Naive B cell (primary cell): ENCODE results near the gene SEPTIN10. TPM values are rescaled to one million over a fixed set of nuclear protein-coding genes. Genes with fewer than 3 reads are reported as not detected.

Source experiments
- ATAC-seq, 2 donors: fragments of 150-1000 bp; cut with Tn5 transposase; 2 replicates each; pipeline ENCODE4 v1.10.0; 2021; ENCODE audit warnings: low read depth in 2 of 2, mild to moderate bottlenecking in 2 of 2, moderate library complexity in 2 of 2
- DNase-seq: peaks from one replicate; pipeline ENCODE4 v3.0.0; 2022
- H3K27ac Mint-ChIP-seq, 6 donors: one replicate each; pipeline ENCODE4 v1.8.0; 2020 to 2022; ENCODE audit warnings: mild to moderate bottlenecking in 6 of 6, mixed read lengths in 6 of 6, moderate library complexity in 5 of 6, inconsistent platforms in 2 of 6
- H3K27me3 Mint-ChIP-seq, 3 donors: one replicate each; pipeline ENCODE4 v1.8.0; 2021 to 2022; ENCODE audit warnings: mixed read lengths in 3 of 3, mild to moderate bottlenecking in 1 of 3
- H3K36me3 Mint-ChIP-seq, 2 donors: one replicate each; pipeline ENCODE4 v1.8.0; 2020 to 2022; ENCODE audit warnings: mixed read lengths in 2 of 2, inconsistent platforms in 1 of 2, mild to moderate bottlenecking in 1 of 2
- H3K4me1 Mint-ChIP-seq, 3 donors: one replicate each; pipeline ENCODE4 v1.8.0; 2020 to 2022; ENCODE audit warnings: mixed read lengths in 3 of 3, inconsistent platforms in 1 of 3, mild to moderate bottlenecking in 1 of 3, moderate library complexity in 1 of 3
- H3K4me3 Mint-ChIP-seq, 8 donors: one replicate each; pipeline ENCODE4 v1.8.0; 2020 to 2022; ENCODE audit warnings: mild to moderate bottlenecking in 8 of 8, mixed read lengths in 8 of 8, moderate library complexity in 8 of 8, inconsistent platforms in 2 of 8
- H3K9me3 Mint-ChIP-seq, 7 donors: one replicate each; pipeline ENCODE4 v1.8.0; 2020 to 2022; ENCODE audit warnings: mixed read lengths in 7 of 7, mild to moderate bottlenecking in 5 of 7, inconsistent platforms in 2 of 7, moderate library complexity in 1 of 7
- polyA plus RNA-seq, 6 donors: library from polyadenylated mRNA; unstranded; fragments of 300-500 nt; fragmentation: Illumina TruSeq; gene quantifications; one replicate each; pipeline ENCODE4 v1.2.3, GENCODE V29; 2021; ENCODE audit warnings: low read depth in 6 of 6

The SEPTIN10 gene
- polyA plus RNA-seq, 6 donors from 2014 or later, result 0.41 to 1.8 (median 0.84) TPM; not detected in 1

GRCh38 chr2:109527079-109527478, 86.7 kb downstream of the SEPTIN10 start:
- no peak overlapping the region for H3K27ac Mint-ChIP-seq
- ATAC-seq (no peak), DNase-seq (no peak)
- peaks cover 0 to 5% (median 4%) of the 10 kb centered on the region in 3 donors for H3K27me3 Mint-ChIP-seq
- H3K4me1 Mint-ChIP-seq, result no peaks in the 10 kb centered on the region
- no peaks in the 10 kb centered on the region for H3K36me3 Mint-ChIP-seq
- H3K9me3 Mint-ChIP-seq, result no peaks in the 10 kb centered on the region
- H3K4me3 Mint-ChIP-seq, result no peak overlapping the region

GRCh38 chr2:109526442-109526970, 87.3 kb downstream of the SEPTIN10 start:
- Mint-ChIP-seq H3K9me3 (no peaks in the 10 kb centered on the region), H3K27ac (no peak overlapping the region), H3K36me3 (no peaks in the 10 kb centered on the region), H3K4me1 (no peaks in the 10 kb centered on the region), H3K4me3 (no peak overlapping the region), H3K27me3 (peaks cover 0 to 5% (median 4%) of the 10 kb centered on the region in 3 donors)
- no peak for ATAC-seq
- no peak for DNase-seq

GRCh38 chr2:109525836-109526235, 87.9 kb downstream of the SEPTIN10 start:
- H3K4me1 Mint-ChIP-seq, result no peaks in the 10 kb centered on the region
- ATAC-seq, result no peak
- peaks cover 0 to 5% (median 4%) of the 10 kb centered on the region in 3 donors for H3K27me3 Mint-ChIP-seq
- no peaks in the 10 kb centered on the region for H3K9me3 Mint-ChIP-seq
- H3K36me3 Mint-ChIP-seq, result no peaks in the 10 kb centered on the region
- H3K4me3 Mint-ChIP-seq, result no peak overlapping the region
- no peak overlapping the region for H3K27ac Mint-ChIP-seq
- DNase-seq, result no peak

DNA sequence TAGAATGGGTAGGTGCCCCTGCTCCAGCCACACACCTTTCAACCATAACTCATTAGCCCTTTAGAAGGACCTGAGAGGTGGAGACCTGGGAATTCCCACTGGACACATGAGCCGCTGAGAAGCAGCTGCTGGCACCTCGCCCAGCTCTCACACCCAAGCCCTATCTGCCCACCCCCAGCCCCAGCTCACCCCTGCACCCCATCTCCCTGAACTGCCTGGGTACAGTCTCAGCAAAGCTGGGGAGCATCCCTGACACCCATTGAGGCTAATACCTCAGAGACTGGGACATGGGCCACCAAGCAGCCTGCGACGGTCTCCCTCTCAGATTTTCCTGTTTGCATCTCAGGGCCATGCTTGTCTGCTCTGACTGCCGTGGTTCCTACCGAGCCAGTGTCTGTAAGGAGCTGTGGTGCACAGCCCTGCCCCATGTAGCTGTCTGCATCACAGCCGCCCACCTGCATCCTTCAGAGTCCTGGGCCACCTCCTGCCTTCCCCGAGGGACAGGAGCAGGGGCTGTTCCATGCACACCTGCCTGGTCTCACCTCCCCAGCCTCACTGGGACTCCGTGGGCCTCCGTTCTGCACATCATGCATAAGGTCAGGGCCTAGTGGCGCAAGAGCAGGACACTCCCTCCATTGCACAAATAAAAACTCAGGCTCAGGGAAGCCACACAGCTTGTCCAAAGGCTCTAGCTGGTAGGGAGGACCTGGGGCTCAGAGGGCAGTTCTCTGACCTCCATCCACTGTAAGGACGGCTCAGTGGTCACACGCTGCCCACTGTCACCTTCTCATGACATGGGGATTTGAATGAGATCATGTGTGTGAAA, 90.0 kb downstream of the SEPTIN10 start:
- Mint-ChIP-seq H3K36me3 (no peaks in the 10 kb centered on the region), H3K9me3 (no peaks in the 10 kb centered on the region), H3K4me3 (no peak overlapping the region), H3K27ac (peak overlapping the region in 1 of 6 donors; percentile 30), H3K27me3 (peaks cover 0 to 5% (median 4%) of the 10 kb centered on the region in 3 donors), H3K4me1 (no peaks in the 10 kb centered on the region)
- ATAC-seq (no peak), DNase-seq (no peak)

DNA sequence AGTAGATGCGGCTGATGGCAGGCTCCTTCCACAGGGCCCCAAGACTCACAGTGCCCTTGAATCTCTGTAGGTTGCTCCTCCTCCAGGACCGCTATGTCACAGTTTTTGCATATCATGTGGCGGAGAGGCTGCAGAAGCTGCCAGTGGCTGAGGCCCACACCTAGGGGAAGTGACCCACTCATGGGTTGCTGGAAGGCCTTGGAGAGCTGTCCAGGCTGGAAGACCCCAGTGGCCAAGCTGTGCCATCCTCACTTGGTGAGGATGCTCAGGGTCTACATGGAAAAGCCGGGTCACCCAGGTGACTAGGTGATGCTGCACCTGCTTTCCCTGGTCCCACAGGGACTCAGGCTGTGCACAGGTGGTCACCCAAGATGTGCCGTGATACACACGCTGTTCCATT, 90.6 kb downstream of the SEPTIN10 start:
- Mint-ChIP-seq H3K4me3 (no peak overlapping the region), H3K36me3 (no peaks in the 10 kb centered on the region), H3K4me1 (no peaks in the 10 kb centered on the region), H3K27me3 (peaks cover 0 to 5% (median 4%) of the 10 kb centered on the region in 3 donors), H3K27ac (no peak overlapping the region), H3K9me3 (no peaks in the 10 kb centered on the region)
- no peak for DNase-seq
- ATAC-seq, result no peak

- H3K27me3 Mint-ChIP-seq, result no peaks in the 10 kb centered on the region
- H3K4me1 Mint-ChIP-seq, result no peaks in the 10 kb centered on the region
- DNase-seq (no peak), ATAC-seq (no peak)
- no peak overlapping the region for H3K27ac Mint-ChIP-seq
- H3K9me3 Mint-ChIP-seq, result no peaks in the 10 kb centered on the region
- H3K36me3 Mint-ChIP-seq, result no peaks in the 10 kb centered on the region
- H3K4me3 Mint-ChIP-seq, result no peak overlapping the region
Observed at GRCh38 chr2:109522063-109522374, 91.7 kb downstream of the SEPTIN10 start.

DNA sequence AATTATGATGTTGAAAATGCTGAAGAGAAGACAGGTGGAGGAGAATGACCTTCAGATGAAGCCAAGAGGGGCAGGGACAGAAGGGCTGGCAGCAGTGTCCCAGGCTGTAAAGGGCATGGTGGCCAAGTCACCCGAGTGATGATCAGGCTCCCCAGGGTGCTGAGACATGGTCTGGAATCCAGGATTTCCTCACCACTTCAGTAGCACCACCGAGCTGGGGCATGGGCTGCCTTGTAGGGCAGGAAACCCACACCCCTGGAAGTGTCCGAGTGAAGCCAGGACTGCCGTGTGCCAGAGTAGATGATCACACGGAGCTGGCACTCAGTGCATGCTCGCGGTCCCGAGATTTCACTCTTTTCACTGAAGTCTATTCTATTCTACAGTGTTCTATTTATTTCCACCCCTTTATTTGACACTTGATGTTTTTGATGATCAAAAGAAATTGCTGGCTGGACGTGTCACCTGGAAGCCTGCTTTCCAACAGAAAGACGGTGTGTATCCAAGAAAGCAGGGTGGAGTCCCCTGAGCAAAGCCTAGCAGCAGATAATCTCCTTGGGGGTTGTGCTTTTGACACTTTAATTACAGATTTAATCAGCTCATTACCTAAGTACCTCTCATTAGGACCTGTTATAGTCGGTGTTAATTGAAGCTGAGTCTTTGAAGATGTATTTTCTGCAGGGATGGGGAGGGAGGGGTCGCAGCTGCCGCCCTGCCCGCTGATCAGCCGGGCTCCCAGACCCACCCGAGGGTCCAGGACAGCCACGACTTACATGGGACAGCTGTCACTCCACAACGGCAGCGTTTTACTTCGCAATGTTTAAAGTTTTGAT, 92.3 kb downstream of the SEPTIN10 start:
- DNase-seq (no peak), ATAC-seq (no peak)
- Mint-ChIP-seq H3K4me1 (no peaks in the 10 kb centered on the region), H3K9me3 (no peaks in the 10 kb centered on the region), H3K27me3 (no peaks in the 10 kb centered on the region), H3K36me3 (no peaks in the 10 kb centered on the region), H3K27ac (peak overlapping the region in 1 of 6 donors; percentile 11), H3K4me3 (no peak overlapping the region)

DNA sequence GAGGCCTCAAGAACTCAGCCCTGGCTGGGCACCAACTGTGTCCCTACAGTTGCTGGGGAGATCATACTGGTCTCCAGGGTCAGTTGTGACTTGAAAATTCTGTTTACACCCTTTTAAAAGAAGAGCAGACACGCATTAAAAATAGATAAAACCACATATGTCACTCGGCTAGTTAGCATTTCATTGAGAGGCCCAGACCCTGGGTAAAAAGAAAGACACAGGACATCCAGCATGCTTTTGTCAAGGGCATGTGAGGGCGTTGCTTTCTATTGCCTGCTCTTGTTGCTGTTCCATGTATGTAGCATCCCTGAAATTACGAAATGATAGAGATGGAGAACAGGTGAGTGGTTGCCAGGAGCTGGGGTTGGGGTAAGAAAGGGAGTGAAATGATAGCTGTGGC, 94.3 kb downstream of the SEPTIN10 start:
- Mint-ChIP-seq H3K36me3 (no peaks in the 10 kb centered on the region), H3K27ac (no peak overlapping the region)

GRCh38 chr2:109517118-109517889, 96.5 kb downstream of the SEPTIN10 start:
- peak overlapping the region in 1 of 8 donors; percentile 34 for H3K4me3 Mint-ChIP-seq
- H3K36me3 Mint-ChIP-seq, result no peaks in the 10 kb centered on the region
- DNase-seq (no peak), ATAC-seq (no peak)
- H3K4me1 Mint-ChIP-seq, result no peaks in the 10 kb centered on the region
- H3K27ac Mint-ChIP-seq, result no peak overlapping the region
- H3K9me3 Mint-ChIP-seq, result no peaks in the 10 kb centered on the region
- H3K27me3 Mint-ChIP-seq, result no peaks in the 10 kb centered on the region

More for the DNA sequence above, 94.3 kb downstream of the SEPTIN10 start:
- H3K4me1 Mint-ChIP-seq, result no peaks in the 10 kb centered on the region
- ATAC-seq, result no peak
- DNase-seq, result no peak
- peak overlapping the region in 1 of 8 donors; percentile 43 for H3K4me3 Mint-ChIP-seq
- no peaks in the 10 kb centered on the region for H3K9me3 Mint-ChIP-seq
- no peaks in the 10 kb centered on the region for H3K27me3 Mint-ChIP-seq

- Mint-ChIP-seq H3K27me3 (no peaks in the 10 kb centered on the region), H3K36me3 (no peaks in the 10 kb centered on the region), H3K9me3 (no peaks in the 10 kb centered on the region), H3K27ac (no peak overlapping the region), H3K4me1 (no peaks in the 10 kb centered on the region), H3K4me3 (no peak overlapping the region)
- DNase-seq (no peak), ATAC-seq (no peak)
Observed at GRCh38 chr2:109516445-109517117, 97.2 kb downstream of the SEPTIN10 start.

DNA sequence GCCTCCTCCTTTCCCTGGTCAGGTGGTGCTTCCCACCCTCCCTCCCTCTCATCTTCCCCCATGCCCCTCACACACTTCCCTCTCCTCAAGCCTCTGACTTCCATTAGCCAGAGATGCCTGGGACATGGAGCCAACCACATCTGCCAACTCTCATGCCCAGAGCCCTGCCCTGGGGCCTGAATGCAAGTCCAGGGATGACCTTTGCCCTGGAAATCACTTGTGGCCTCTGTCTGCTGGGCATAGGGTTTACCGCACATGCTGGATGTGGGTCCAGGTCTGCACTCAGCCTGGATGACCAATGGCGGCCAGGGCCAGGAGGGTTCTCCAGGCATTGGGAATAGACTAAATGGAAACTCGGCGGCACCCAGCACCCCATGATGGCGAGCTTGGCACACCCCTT, 98.9 kb downstream of the SEPTIN10 start:
- H3K9me3 Mint-ChIP-seq, result no peaks in the 10 kb centered on the region
- ATAC-seq, result no peak
- H3K36me3 Mint-ChIP-seq, result no peaks in the 10 kb centered on the region
- H3K27ac Mint-ChIP-seq, result no peak overlapping the region
- H3K4me1 Mint-ChIP-seq, result peaks cover 0 to 4% (median 2%) of the 10 kb centered on the region in 3 donors
- H3K4me3 Mint-ChIP-seq, result no peak overlapping the region
- no peak for DNase-seq
- H3K27me3 Mint-ChIP-seq, result no peaks in the 10 kb centered on the region

- Mint-ChIP-seq H3K36me3 (no peaks in the 10 kb centered on the region), H3K4me3 (no peak overlapping the region), H3K27me3 (no peaks in the 10 kb centered on the region), H3K4me1 (peaks cover 0 to 6% (median 2%) of the 10 kb centered on the region in 3 donors), H3K27ac (peak overlapping the region in 1 of 6 donors; percentile 44), H3K9me3 (peaks cover 0 to 2% (median 0%) of the 10 kb centered on the region in 7 donors)
- ATAC-seq (no peak), DNase-seq (no peak)
Observed at GRCh38 chr2:109513749-109514588, 99.8 kb downstream of the SEPTIN10 start.
